ENCODE measurements around the gene OR2T2.
"Not testable (repeated sequence)": the region's sequence is repeated elsewhere in the genome, so short reads cannot be mapped to it uniquely, and the experiment has no call there.

- TF ChIP-seq MAX (IDR thresholded peaks at IDR 0.05); CTCF (IDR thresholded peaks at IDR 0.05; ENCODE audit: control extremely low read depth in 1 of 3, insufficient read depth in 1 of 3, low read depth in 1 of 3, low read length in 3 of 3); RXRA (IDR thresholded peaks at IDR 0.05; ENCODE audit: insufficient read depth, low read depth, low read length); RFX5 (IDR thresholded peaks at IDR 0.05; ENCODE audit: borderline replicate concordance, low read depth, low read length); POLR2A (IDR thresholded peaks at IDR 0.05; ENCODE audit: control extremely low read depth in 1 of 2, low read depth in 2 of 2, low read length in 2 of 2); JUND (IDR thresholded peaks at IDR 0.05; ENCODE audit: low read length): not testable (repeated sequence)
Measured at GRCh38 chr1:248432201-248432600, 13.2 kb upstream of the OR2T2 start.

Measured in H1 (cell line).